ENCODE measurements around the gene FOXB2. TPM values are rescaled to one million over a fixed set of nuclear protein-coding genes. Genes with fewer than 3 reads are reported as not detected.

Gene FOXB2
- total and polyA plus RNA-seq, 12 donors, result not detected

GRCh38 chr9:77005216-77005615 is 14.2 kb upstream of the FOXB2 start:
- no peak overlapping the region for H3K4me3 ChIP-seq
- H3K27me3 ChIP-seq, result peaks cover 0 to 70% (median 53%) of the 10 kb centered on the region in 7 donors
- TF ChIP-seq CTCF (IDR thresholded peaks at IDR 0.05), result no peak
- no peaks in the 10 kb centered on the region for H3K4me1 ChIP-seq
- intact Hi-C loops (cut with DNase I), result no loop called here
- peaks cover 0 to 14% (median 0%) of the 10 kb centered on the region in 11 donors for H3K9me3 ChIP-seq
- WGBS, 2 donors, result 69 to 78% methylated on average over 4 of the region's 4 CpGs
- ATAC-seq, result no peak
- H3K36me3 ChIP-seq, result no peaks in the 10 kb centered on the region
- no peak for DNase-seq
- H3K27ac ChIP-seq, result no peak overlapping the region

DNA sequence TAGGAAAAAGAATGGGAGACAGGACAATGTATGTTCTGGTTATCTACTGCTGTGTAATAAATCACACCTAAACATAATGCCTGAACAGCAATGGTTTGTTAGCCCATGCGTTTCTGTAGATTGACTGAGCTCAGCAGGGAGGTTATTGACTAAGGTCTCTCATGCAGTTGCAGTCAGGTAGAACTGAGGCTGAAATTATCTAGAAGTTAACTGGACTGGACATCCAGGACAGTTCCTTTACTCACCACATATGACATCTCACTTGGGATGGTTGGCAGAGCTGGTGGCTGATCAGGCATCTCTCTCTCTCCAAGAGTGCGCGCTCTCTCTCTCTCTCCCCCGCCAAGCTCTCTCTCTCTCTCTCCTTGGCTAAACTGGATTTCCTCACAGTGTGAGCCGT is 8.9 kb upstream of the FOXB2 start:
- intact Hi-C loops (cut with DNase I), result no loop called here
- ATAC-seq, result no peak

DNA sequence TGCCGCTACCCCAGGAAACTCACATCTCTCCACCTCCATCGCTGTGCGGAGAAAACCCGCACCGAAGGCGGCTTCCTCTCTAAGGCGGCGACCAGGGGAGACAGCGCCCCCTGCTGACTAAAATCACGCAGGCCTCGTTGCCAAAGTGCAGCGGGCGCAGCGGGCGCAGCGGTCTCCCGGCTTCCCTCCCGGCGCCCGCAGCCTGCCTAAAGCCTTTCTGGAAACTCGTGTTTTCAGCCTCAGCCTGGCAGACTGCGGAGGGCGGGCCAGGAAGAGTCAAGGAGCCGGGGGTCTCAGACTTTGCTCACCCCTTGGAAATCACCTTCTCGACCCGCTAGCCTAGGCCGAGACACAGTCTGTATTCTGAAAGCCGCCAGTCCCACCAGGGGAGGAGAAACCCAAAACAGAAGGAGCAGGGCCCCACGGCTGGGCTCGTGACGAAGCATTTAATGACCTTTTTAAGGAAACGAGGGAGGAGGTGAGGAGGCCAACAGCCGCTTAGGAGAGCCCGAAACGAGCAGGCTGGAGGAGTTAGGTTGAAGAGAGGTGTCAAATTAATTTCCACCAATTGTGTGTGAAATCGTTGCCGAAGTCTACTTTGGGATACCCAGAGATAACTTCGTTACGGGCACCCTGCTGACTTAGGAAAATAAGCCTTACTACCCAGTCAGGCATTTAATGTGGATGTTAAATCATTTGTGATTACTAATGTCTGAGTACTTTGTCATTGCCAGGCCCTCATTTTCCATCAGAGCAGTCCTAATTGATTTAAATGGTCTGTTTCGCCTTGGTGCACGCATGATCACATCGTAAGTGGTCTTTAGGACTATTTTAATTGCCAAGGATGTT is 7.3 kb upstream of the FOXB2 start:
- Histone ChIP-seq H3K4me1 (peaks cover 0 to 33% (median 17%) of the 10 kb centered on the region in 9 donors), H3K27me3 (peaks cover 50 to 100% (median 98%) of the 10 kb centered on the region in 7 donors), H3K36me3 (no peaks in the 10 kb centered on the region), H3K4me3 (peak overlapping the region in 7 of 10 donors; percentile 3 to 23 (median 13)), H3K27ac (no peak overlapping the region), H3K9me3 (no peaks in the 10 kb centered on the region)
- 4 to 5% methylated on average over 41 to 42 of the region's 42 CpGs for WGBS, 2 donors
- peak; percentile 15 to 54 for DNase-seq
- TF ChIP-seq CTCF (IDR thresholded peaks at IDR 0.05), result peak; percentile 57 to 93 (median 73)
- intact Hi-C loops (cut with DNase I), result no loop called here
- peak in 6 of 8 donors; percentile 49 to 66 (median 62) for ATAC-seq

More for the DNA sequence above, 8.9 kb upstream of the FOXB2 start:
- peaks cover 34 to 100% (median 88%) of the 10 kb centered on the region in 7 donors for H3K27me3 ChIP-seq
- H3K4me3 ChIP-seq, result no peak overlapping the region
- 45 to 52% methylated on average over 5 of the region's 5 CpGs for WGBS, 2 donors
- no peaks in the 10 kb centered on the region for H3K36me3 ChIP-seq
- no peak for DNase-seq
- TF ChIP-seq CTCF (IDR thresholded peaks at IDR 0.05), result no peak
- H3K9me3 ChIP-seq, result peaks cover 0 to 4% (median 0%) of the 10 kb centered on the region in 11 donors
- H3K4me1 ChIP-seq, result peaks cover 0 to 22% (median 14%) of the 10 kb centered on the region in 9 donors
- H3K27ac ChIP-seq, result no peak overlapping the region

DNA sequence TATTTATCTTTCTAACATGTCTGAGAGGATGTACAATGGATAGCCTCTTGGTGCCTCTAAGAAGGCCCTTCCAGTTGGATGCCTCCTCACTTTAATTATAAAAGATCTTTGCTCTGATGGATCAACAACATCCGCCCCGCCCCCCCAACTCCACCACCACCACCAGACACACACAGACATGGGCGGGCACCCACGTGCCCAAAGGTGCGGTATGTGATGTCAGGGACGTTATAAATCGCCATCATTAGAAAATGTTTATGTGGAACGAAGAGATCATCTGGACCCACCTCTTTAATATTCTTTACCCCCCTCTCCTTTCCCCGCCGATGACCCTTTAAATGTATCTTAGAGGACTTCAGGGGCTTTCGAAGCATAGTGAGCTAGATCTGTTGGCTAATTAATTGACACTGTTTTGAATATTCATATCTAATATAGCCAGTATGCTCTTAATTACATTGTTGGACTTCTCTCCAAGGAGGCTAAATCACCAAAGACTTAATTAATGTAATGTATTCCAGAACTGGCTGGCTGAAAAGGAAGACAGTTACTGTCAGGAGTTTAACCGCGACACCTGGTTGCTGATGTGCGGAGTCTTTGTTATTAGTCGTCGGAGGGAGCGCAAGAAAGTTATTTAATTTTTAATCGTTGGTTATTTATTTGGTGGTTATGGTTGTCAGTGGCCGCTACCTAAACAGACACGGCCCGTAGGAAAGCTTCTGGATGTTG is 6.1 kb upstream of the FOXB2 start:
- intact Hi-C loops (cut with DNase I), result no loop called here
- H3K9me3 ChIP-seq, result no peaks in the 10 kb centered on the region
- peaks cover 57 to 100% (median 100%) of the 10 kb centered on the region in 7 donors for H3K27me3 ChIP-seq
- no peak overlapping the region for H3K4me3 ChIP-seq
- no peak overlapping the region for H3K27ac ChIP-seq
- WGBS, 2 donors, result 6 to 8% methylated on average over 21 of the region's 21 CpGs
- no peak for TF ChIP-seq CTCF (IDR thresholded peaks at IDR 0.05)
- peaks cover 0 to 40% (median 20%) of the 10 kb centered on the region in 9 donors for H3K4me1 ChIP-seq
- no peaks in the 10 kb centered on the region for H3K36me3 ChIP-seq
- DNase-seq (no peak), ATAC-seq (no peak)
